ENCODE data around the gene ROBO4.

ROBO4 gene

DNA sequence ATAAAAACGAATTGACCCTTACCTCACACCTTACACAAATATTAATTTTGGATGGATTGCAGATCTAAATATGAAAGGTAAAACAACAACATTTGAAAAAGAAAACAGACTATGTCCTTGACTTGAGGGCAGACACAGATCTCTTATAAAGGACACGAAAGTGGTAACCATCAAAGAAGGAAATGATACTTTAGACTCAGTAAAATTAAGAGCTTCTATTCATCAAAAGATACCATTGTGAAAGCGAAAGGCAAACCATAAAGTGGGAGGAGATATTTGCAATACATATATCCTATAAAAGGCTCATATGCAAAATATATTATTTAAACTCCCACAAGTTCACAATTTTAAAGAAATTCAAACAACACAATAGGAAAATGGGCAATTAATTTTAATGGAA, 33.1 kb upstream of the ROBO4 start:
- no peak for TF ChIP-seq POLR2A (IDR thresholded peaks at IDR 0.05; ENCODE audit: low read depth, low read length)
- DNase-seq (ENCODE audit: insufficient read length, low spot score), result no peak
- no peak for FAIRE-seq

DNA sequence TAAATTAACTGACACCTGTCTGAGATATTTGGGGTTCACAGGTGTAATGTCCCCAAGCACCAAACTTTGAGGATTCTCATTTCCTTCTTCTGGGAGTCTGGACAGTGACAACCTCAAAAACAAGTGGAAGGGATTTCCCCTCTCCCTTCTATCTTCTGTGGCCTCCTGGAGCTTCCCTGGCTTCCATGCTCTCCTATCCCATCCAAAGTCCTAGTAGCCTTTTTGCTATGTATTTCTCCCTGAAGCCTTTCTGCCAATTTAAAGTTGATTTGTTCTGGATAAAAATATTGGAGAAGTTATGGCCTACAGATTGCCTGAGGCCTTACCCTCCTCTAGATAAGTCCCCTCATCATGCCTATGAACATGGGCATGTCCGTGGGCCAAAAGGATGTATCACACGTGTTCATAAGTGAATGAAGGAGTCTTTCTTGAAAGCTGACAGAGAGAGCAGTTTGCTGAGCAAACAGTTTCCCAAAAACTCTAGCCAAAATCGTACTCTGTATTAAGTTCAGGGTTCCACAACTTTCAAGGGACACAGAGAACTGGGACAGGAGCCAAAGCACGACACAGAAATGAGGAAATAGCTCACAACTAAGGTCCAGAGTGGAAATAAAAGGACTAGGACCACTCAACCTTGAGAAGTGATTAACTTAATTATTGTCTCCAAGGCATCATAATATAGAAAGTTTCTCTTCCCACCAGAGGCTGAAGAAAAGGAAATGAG, 31.4 kb upstream of the ROBO4 start:
- FAIRE-seq, result no peak
- no peak for TF ChIP-seq POLR2A (IDR thresholded peaks at IDR 0.05; ENCODE audit: low read depth, low read length)
- DNase-seq (ENCODE audit: insufficient read length, low spot score), result no peak

DNA sequence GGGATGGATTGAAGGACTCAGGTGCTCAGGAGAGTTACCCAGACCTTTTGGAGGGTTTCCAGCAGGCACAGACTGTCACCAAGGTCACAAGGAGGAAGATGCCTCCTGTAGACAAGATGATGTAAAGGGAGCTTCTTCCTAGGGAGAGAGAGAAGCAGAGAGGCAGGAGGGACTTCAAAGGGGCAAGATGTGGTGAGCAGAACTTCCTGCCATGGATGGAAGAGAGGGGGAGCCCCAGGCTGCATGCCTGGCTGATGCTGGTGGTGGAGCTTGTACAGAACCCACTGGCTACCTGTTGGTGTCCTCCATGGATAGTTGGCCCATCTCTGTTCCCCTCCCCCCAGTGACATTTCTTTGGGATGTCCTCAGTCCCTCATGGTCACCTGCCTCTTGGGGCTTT, 25.6 kb upstream of the ROBO4 start:
- TF ChIP-seq POLR2A (IDR thresholded peaks at IDR 0.05; ENCODE audit: low read depth, low read length), result no peak
- FAIRE-seq, result no peak
- no peak for DNase-seq (ENCODE audit: insufficient read length, low spot score)

DNA sequence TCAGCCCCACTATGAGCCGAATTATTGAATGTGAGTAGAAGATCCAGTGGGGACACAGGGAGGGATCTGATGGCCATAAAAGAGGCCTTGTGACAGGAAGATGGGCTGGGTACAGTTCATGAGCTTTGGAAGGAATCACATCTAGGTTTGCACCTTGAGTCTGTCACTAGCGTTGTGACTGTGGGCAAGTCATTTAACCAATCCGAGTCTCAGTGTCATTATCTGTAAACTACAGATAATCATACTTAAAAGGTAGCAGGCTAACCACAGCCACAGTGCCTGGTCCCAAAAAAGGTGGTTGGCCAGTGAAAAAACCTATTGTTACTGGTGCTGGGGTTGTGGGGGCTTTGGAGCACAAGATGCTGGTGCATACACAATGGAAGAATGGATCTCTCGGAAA, 25.2 kb upstream of the ROBO4 start:
- no peak for FAIRE-seq
- no peak for TF ChIP-seq POLR2A (IDR thresholded peaks at IDR 0.05; ENCODE audit: low read depth, low read length)
- DNase-seq (ENCODE audit: insufficient read length, low spot score), result no peak

DNA sequence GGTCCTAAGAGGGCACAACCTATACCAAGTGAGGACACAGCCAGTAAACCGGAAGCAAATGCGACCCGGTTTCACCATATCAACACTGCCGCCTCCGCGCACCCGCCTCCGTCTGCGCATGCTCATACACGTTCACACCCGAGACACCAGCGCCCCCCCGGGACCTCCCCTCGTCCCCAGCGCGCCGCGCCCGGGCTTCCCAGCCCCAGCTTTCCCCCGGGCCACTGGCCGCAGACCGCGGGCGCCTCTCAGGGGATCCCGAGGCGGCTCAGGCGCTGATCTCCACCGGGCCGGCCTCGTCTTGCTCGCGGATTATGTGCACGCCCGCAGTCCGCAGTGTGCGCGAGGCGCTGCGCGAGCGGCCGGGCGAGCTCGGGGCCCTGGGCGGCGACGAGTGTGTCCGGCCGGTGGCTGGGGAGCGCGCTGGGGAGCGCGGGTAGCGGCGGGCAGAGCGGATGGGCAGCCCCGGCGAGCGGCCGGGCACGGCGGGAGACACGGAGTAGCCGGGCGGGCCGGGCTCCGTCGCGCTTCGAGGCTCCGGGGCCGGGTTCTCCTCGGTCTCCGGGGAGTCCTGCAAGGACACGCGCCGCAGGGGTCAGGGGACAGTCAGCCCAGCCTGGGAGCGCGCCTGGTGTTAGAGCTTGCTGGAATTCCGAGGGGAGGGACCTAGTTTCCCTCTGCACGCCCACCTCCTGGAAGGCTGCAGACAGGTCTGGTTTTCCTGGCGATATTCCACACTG, 23.4 kb upstream of the ROBO4 start:
- TF ChIP-seq POLR2A (IDR thresholded peaks at IDR 0.05; ENCODE audit: low read depth, low read length), result no peak
- FAIRE-seq, result no peak
- no peak for DNase-seq (ENCODE audit: insufficient read length, low spot score)

DNA sequence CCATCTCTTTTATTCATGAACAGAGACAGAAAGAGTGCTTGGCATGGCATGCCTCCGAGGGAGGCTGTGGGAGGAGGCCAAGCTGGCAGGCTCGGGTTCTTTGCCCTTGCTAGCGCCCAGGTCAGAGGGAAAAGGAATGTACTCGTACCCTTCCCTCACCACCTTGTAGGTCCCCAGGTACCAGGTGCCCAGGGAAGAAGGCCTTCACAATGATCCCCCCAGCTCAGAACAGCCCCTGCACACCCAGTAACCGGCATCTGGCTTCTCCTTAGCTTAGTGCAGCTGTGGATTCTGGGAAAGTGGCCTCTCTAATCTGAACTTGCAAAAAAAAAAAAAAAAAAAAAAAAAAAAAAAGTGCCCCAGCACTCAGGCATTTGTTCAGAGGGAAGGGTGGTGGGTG, 22.7 kb upstream of the ROBO4 start:
- no peak for TF ChIP-seq POLR2A (IDR thresholded peaks at IDR 0.05; ENCODE audit: low read depth, low read length)
- DNase-seq (ENCODE audit: insufficient read length, low spot score), result no peak
- no peak for FAIRE-seq

DNA sequence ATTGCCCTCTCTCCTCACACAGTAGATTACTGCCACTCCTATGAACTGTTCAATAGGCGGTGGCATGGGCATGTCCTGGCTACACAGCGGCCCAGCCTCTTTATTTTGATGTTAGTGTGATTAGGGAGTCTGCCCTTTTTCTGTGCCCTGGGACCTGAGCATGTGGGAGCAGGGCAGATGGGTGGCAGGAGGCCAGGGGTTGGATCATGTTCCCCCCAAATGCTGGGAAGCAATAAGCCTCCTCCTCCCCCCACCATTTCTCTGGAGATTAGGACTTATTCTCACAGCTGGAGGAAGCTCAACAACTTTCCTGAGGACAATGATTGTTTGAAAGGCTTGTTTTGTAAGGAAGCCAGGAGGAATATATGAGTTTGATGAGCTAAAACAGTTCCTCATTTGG, 22.2 kb upstream of the ROBO4 start:
- DNase-seq (ENCODE audit: insufficient read length, low spot score) (no peak), FAIRE-seq (no peak)
- TF ChIP-seq POLR2A (IDR thresholded peaks at IDR 0.05; ENCODE audit: low read depth, low read length), result no peak

DNA sequence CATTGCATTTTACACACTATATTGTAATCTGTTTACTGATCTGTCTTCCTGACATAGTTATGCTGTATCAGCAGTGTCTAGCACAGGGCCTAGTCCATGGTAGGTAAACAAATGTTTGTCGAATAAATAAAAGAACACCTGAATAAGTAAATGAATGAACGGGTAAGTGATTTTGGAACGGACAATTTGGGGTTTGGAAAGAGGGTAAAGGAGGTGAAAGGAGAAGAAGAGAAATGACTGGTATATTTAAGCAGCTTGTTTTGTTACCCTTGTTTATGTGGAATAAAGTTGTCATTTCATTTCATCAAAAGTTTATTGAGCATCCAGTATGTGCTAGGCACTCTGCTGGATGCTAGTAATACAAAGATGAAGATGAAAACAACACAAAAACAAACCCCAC, 21.3 kb upstream of the ROBO4 start, which contains the start of gene HEPN1:
Gene HEPN1 (plus strand): TSS at position 301 of the 400 bp plus-strand sequence.
- FAIRE-seq (no peak), DNase-seq (ENCODE audit: insufficient read length, low spot score) (no peak)
- TF ChIP-seq POLR2A (IDR thresholded peaks at IDR 0.05; ENCODE audit: low read depth, low read length), result no peak

DNA sequence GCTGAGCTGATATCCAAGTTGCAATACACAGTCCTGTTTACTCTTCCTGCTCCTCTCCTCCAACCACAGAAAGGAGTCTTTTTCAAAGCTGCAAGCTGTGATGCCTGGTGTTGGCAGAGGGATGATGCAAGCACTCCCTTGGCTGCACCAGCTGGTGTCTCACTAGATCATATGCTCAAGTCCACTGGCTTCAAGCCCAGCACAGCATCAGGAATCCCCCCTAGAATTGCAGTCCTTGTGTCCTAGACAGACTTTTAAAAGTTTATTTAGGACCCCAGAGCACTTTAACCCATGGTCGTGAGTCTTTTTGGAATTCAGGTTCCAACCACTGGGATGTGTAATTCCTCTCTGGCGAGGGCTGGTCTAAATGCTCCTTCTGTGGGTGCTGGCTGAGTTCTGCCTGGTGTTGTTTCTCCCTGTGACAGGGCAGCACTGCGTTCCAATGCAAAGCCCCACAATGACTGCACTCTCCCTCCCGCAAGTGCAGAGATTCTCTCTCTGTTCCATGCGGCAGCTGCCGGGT, 19.5 kb upstream of the ROBO4 start:
- FAIRE-seq, result no peak
- TF ChIP-seq POLR2A (IDR thresholded peaks at IDR 0.05; ENCODE audit: low read depth, low read length), result no peak
- DNase-seq (ENCODE audit: insufficient read length, low spot score), result no peak

DNA sequence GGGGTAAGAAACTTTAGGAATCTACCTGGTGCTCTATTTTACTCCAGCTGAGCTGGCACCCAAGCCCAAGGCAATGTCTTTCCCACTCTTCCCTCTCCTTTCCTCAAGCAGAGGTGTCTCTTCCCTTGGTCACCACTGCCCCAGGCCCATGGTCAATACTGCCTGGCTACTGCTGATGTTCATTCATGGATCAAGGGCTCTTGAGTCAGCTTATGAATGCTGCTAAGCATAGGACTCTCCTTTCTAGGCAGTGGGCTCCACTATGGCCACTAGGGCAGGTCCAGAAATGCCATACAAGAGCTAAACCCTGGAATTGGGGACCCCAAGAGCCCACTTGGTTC, 18.7 kb upstream of the ROBO4 start:
- no peak for FAIRE-seq
- TF ChIP-seq POLR2A (IDR thresholded peaks at IDR 0.05; ENCODE audit: low read depth, low read length), result no peak
- DNase-seq (ENCODE audit: insufficient read length, low spot score), result no peak

DNA sequence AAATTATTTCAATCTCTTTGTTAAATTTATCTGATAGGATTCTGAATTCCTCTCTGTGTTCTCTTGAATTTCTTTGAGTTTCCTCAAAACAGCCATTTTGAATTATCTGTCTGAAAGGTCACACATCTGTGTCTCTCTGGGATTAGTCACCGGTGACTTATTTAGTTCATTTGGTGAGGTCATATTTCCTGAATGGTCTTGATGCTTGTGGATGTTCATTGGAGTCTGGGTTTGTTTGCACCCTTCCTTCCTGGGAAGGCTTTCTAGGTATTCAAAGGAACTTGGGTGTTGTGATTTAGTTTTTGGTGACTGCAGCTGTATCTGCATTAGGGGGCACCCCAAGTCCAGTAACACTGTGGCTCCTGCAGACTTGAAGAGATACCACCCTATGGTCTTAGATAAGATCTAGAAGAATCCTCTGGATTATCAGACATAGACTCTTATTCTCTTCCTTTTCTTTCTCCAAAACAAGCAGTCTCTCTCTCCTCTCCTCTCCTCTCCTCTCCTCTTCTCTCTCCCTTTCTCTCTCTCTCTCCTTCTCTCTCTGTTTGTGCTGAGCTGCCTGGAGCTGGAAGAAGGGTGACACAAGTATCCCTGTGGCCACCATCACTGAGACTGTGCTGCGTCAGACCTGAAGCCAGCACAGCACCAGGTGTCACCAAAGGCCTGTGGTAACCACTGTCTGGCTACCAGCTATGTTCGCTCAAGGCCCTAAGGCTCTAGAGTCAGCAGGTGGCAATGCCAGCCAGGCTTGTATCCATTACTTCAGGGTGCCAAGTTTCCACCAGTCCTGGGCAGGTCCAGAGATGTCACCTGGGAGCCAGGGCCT, 18.1 kb upstream of the ROBO4 start:
- FAIRE-seq (peak; percentile 23), DNase-seq (ENCODE audit: insufficient read length, low spot score) (no peak)
- no peak for TF ChIP-seq POLR2A (IDR thresholded peaks at IDR 0.05; ENCODE audit: low read depth, low read length)

DNA sequence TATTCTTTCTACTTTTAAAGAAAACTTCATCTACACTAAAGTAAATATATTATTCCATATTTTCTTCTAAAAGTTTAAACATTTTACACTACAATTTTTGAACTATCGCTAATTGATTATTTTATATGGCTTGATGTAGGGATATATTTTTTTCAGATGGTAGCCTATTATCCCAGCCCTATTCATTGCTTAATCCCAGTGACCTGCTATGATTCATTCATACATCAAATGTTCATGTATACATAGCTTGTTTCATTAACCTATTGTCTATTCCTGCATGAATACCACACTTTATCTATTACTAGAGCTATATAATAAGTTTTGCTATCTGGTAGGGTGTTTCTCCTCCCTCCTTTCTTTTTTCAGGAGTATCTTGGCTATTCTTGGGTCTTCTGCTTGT, 5.0 kb upstream of the ROBO4 start:
- no peak for TF ChIP-seq POLR2A (IDR thresholded peaks at IDR 0.05; ENCODE audit: low read depth, low read length)
- FAIRE-seq, result no peak
- DNase-seq (ENCODE audit: insufficient read length, low spot score), result no peak

DNA sequence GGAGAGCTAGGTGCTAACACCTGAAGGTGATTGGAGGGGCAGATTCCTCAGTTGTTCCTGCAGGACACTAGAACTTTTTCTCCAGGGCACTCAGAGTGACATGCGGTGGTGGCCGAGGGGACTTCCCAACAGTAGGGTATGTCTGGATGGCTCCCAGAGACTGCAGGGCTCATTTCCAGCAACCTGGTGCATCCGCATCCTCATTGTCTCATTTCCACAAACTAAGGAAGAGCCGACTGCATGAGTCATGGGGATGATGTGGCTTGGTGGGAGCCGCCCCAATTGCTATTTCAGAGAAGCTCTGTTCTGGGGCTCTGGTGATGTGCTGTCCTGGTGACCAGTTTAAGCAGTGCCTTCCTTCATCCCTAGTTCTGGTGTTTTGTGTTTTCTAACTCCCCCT, 2.8 kb upstream of the ROBO4 start:
- TF ChIP-seq POLR2A (IDR thresholded peaks at IDR 0.05; ENCODE audit: low read depth, low read length), result no peak
- DNase-seq (ENCODE audit: insufficient read length, low spot score) (peak; percentile 37), FAIRE-seq (peak; percentile 72)

Data from H54 (cell line).